ENCODE measurements around the gene DNM1.

GRCh38 chr9:128214571-128215490 is 11.7 kb downstream of the DNM1 start:
- TF ChIP-seq SMARCA5 (IDR thresholded peaks at IDR 0.05) = no peak
- no peak for TF ChIP-seq USF2 (IDR thresholded peaks at IDR 0.05; ENCODE audit: borderline replicate concordance, low read depth, low read length)
- no peak for TF ChIP-seq CTCF (IDR thresholded peaks at IDR 0.05 in 2 of 3, conservative IDR thresholded peaks at IDR 0.05 in 1 of 3; ENCODE audit: control insufficient read depth in 2 of 3, extremely low read depth in 1 of 3, insufficient read depth in 1 of 3, low read depth in 3 of 3, low read length in 3 of 3)
- TF ChIP-seq MAX (IDR thresholded peaks at IDR 0.05; ENCODE audit: low read depth, low read length) = no peak
- no peak for TF ChIP-seq RCOR1 (conservative IDR thresholded peaks at IDR 0.05; ENCODE audit: low read depth, low read length)
- no peak for TF ChIP-seq POLR2AphosphoS5 (IDR thresholded peaks at IDR 0.05; ENCODE audit: low read length)
- no peak for TF ChIP-seq CEBPB (IDR thresholded peaks at IDR 0.05; ENCODE audit: borderline replicate concordance in 1 of 2, low read depth in 2 of 2, low read length in 2 of 2)
- no peak for TF ChIP-seq RELA (IDR thresholded peaks at IDR 0.05; ENCODE audit: borderline replicate concordance, partially characterized antibody)
- no peak for TF ChIP-seq EED (IDR thresholded peaks at IDR 0.05; ENCODE audit: low read depth)
- no peak for TF ChIP-seq CHD2 (IDR thresholded peaks at IDR 0.05; ENCODE audit: borderline replicate concordance, low read depth, low read length)
- TF ChIP-seq ATF3 (IDR thresholded peaks at IDR 0.05; ENCODE audit: borderline replicate concordance, extremely low read depth, low read depth, low read length) = no peak
- no peak for TF ChIP-seq PBX3 (IDR thresholded peaks at IDR 0.05; ENCODE audit: insufficient replicate concordance, low read depth, low read length)
